ENCODE data around the gene ARHGAP29.

The ARHGAP29 gene

GRCh38 chr1:94186946-94187345 is 50.4 kb downstream of the ARHGAP29 start:
- DNase-seq, result no peak
- Histone ChIP-seq H3K36me3 (no peaks in the 10 kb centered on the region; the same call in 1 of the 2 replicates), H3K4me1 (no peaks in the 10 kb centered on the region), H3K27me3 (no peaks in the 10 kb centered on the region), H3K4me3 (ENCODE audit: low read depth, low read length) (no peak overlapping the region), H3K9me3 (no peaks in the 10 kb centered on the region)
- no peak for TF ChIP-seq CTCF (IDR thresholded peaks at IDR 0.05; ENCODE audit: low read depth, low read length)

GRCh38 chr1:94183197-94183815 is 54.1 kb downstream of the ARHGAP29 start:
- TF ChIP-seq CTCF (IDR thresholded peaks at IDR 0.05; ENCODE audit: low read depth, low read length), result no peak

GRCh38 chr1:94182191-94182590 is 55.2 kb downstream of the ARHGAP29 start:
- Histone ChIP-seq H3K27me3 (no peaks in the 10 kb centered on the region), H3K36me3 (no peaks in the 10 kb centered on the region; the same call in 1 of the 2 replicates), H3K4me3 (ENCODE audit: low read depth, low read length) (no peak overlapping the region), H3K9me3 (no peaks in the 10 kb centered on the region), H3K4me1 (no peaks in the 10 kb centered on the region)
- DNase-seq, result no peak
- no peak for TF ChIP-seq CTCF (IDR thresholded peaks at IDR 0.05; ENCODE audit: low read depth, low read length)

More at GRCh38 chr1:94183197-94183815, 54.1 kb downstream of the ARHGAP29 start:
- Histone ChIP-seq H3K9me3 (no peaks in the 10 kb centered on the region), H3K4me1 (no peaks in the 10 kb centered on the region), H3K4me3 (ENCODE audit: low read depth, low read length) (no peak overlapping the region), H3K27me3 (no peaks in the 10 kb centered on the region), H3K36me3 (no peaks in the 10 kb centered on the region; the same call in 1 of the 2 replicates)
- no peak for DNase-seq

- H3K4me3 ChIP-seq (ENCODE audit: low read depth, low read length), result no peak overlapping the region
- no peak for TF ChIP-seq CTCF (IDR thresholded peaks at IDR 0.05; ENCODE audit: low read depth, low read length)
- no peaks in the 10 kb centered on the region; the same call in 1 of the 2 replicates for H3K36me3 ChIP-seq
- H3K27me3 ChIP-seq, result no peaks in the 10 kb centered on the region
- no peaks in the 10 kb centered on the region for H3K9me3 ChIP-seq
- DNase-seq, result no peak
- H3K4me1 ChIP-seq, result no peaks in the 10 kb centered on the region
Observed at GRCh38 chr1:94180650-94181049, 56.7 kb downstream of the ARHGAP29 start.

- Histone ChIP-seq H3K36me3 (no peaks in the 10 kb centered on the region; the same call in 1 of the 2 replicates), H3K27me3 (no peaks in the 10 kb centered on the region), H3K4me1 (no peaks in the 10 kb centered on the region), H3K9me3 (no peaks in the 10 kb centered on the region), H3K4me3 (ENCODE audit: low read depth, low read length) (no peak overlapping the region)
- no peak for DNase-seq
- no peak for TF ChIP-seq CTCF (IDR thresholded peaks at IDR 0.05; ENCODE audit: low read depth, low read length)
Observed at GRCh38 chr1:94178901-94179300, 58.5 kb downstream of the ARHGAP29 start.

GRCh38 chr1:94169126-94169525 is 68.3 kb downstream of the ARHGAP29 start:
- Histone ChIP-seq H3K4me1 (no peaks in the 10 kb centered on the region), H3K36me3 (no peaks in the 10 kb centered on the region), H3K27me3 (no peaks in the 10 kb centered on the region), H3K4me3 (ENCODE audit: low read depth, low read length) (no peak overlapping the region), H3K9me3 (no peaks in the 10 kb centered on the region)
- TF ChIP-seq CTCF (IDR thresholded peaks at IDR 0.05; ENCODE audit: low read depth, low read length), result no peak
- no peak for DNase-seq
